NCI-H748 treated with DMSO at 0.1 percent for 48 hours (cell line): ENCODE data around the gene PITHD1.
"Not testable (repeated sequence)": the region's sequence is repeated elsewhere in the genome, so short reads cannot be mapped to it uniquely, and the experiment has no call there.

Experiments used
- DNase-seq: peaks from one replicate; lab custom pipeline; 2025; lab: John Stamatoyannopoulos, UW

PITHD1 gene, protein sequence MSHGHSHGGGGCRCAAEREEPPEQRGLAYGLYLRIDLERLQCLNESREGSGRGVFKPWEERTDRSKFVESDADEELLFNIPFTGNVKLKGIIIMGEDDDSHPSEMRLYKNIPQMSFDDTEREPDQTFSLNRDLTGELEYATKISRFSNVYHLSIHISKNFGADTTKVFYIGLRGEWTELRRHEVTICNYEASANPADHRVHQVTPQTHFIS

DNA sequence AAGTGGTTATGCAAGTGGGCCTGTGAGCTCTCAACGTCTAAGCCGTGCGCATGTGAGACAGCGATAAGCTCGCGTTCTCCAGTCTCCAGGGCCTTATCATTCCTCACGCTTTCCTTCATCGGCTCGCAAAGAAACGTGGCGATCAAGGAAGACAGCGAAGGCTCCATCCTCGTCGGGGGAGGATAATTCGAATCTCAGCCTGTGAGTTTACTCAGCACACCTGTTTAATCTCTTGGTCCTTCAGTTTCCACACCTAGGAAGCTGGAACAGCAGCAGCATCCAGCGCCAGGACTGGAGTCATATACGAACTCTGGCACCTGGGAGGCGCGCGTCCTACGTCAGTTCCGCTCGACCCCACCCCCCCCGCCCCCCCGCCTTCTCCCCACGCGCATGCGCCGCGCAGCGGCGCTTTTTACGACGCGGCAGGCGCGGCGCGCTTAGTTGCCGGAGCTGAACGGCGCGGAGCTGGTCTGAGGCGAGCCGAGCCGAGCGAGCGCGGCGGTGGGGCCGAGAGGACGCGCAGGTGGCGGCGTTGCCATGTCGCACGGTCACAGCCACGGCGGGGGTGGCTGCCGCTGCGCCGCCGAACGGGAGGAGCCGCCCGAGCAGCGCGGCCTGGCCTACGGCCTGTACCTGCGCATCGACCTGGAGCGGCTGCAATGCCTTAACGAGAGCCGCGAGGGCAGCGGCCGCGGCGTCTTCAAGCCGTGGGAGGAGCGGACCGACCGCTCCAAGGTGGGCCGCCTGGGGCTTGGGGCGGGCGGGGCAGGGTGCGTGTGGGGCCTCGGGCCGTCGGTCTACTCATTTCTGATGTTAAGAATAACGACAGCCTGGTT lies at the start of gene PITHD1:
Gene PITHD1, plus strand, starts transcription at position 440 of the 836 bp plus-strand sequence. Its CDS starts 98 bp downstream, at position 538.
- DNase-seq, result peak; percentile 31

DNA sequence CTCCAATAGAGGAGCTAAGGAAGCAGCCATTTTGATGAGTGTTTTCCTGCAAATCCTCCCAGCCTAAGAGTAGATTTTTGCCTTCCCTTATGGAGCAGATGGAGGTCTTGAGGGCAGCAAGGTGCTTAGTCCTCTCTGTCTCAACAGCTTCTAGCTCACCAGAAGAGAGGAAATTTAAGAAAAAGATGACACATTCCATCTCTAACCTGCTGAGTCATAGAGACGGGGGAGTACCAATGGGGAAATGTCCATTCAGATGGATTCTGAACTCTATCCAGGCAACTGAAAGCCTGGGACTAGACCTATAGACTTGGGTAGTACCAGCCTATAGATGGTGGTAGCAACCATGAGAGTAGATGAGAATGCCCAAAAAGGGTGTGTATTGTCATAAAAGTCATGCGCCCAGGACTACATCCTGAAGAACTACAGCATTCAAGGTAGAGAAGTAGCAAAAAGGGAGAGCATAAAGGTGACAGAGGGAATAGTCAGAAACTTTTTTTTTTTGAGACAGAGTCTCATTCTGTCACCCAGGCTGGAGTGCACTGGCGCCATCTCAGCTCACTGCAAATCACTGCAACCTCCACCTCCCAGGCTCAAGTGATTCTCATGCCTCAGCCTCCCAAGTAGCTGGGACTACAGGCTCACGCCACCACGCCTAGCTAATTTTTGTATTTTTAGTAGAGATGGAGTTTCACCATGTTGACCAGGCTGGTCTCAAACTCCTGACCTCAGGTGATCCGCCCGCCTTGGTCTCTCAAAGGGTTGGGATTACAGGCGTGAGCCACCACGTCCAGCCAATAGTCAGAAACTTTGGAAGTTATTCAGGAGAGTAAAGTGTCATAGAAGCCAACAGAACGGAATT lies 45.6 kb upstream of the PITHD1 start:
- DNase-seq, result no peak

DNA sequence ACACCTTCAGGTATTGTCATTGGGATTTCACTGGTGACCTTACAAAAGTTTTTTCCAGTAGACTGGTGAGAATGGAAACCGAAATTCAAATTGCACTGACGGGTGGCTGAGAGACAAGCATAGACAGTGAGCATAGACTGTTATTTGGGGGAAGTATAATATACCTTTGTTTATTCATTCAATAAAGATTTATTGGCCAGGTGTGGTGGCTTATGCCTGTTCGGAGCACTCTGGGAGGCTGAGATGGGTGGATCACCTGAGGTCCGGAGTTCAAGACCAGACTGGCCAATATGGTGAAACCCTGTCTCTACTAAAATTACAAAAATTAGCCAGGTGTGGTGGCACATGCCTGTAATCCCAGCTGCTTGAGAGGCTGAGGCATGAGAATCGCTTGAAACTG lies 44.9 kb upstream of the PITHD1 start:
- DNase-seq, result not testable (repeated sequence)

DNA sequence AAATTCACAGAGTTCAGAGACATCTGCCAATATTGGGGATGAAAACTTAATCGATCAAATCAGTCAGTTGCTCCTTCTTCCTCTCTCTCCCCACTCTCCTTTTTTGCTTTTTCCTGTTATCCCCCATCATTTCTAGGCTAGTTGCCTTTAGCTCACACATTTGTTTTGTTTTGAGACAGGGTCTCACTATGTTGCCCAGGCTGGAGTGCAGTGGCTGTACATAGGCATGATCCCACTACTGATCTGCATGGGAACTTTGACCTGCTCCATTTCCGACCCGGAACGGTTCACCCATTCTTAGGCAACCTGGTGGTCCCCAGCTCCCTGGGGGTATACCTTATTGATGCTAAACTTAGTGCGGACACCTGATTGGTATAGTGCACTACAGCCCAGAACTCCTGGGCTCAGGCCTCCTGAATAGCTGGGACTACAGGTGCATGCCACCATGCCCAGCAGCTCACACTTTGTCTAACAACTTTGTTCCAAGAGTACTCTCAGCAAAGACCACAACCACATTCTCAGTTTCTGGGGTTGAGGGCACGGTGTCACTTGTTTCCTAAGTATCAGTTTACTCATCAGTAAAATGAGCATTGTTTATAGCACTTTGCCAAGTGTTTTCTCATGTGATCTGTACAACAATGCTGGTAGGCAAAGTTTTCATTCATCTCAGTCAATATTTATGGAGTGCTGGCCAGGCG lies 41.6 kb upstream of the PITHD1 start:
- no peak for DNase-seq

DNA sequence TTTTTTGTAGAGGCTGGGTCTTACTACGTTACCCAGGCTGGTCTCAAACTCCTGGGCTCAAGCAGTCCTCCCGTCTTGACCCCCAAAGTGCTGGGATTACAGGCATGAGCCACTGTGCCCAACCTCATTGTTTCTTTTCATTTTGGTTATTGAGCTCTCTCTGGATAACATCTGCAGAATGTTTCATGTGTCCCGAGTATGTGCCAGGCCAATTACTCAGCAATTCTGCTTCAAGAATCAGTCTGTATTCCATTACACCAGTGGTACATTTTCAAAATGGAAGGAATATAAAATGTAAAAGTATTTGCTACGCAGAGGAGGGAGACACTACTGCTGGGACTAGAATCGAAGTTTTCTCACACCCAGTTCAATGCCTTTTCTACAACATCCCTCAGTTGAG lies 36.6 kb upstream of the PITHD1 start:
- DNase-seq, result no peak

DNA sequence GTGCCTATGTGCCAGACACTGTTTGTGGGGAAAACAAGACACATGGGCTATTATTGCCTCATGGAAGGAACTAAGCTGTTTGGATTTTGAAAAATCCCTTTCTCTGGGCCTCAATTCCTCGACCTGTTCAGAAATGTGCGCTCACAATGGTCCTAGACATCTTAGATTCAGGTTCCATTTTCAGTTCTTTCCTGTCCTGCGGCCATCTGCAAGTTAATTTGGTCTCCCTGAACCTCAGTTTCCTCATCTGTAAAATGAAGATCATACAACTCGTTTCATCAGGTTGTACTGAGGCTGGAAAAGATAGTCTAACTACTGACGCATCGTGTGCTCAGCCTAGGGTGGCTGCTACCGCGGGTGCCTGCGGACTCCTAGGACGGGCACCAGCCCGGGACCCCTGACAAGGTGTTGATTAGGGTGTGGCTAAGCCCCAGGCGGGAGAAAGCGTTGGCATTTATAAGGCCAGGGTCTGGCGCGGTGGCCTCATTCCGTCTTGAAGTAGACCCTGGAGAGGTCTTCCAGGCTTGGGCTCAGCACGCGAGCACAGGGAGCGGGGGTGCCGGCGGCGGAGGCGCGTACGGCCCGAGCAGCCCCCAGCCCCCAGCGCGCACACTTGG lies 35.4 kb upstream of the PITHD1 start:
- DNase-seq, result no peak

DNA sequence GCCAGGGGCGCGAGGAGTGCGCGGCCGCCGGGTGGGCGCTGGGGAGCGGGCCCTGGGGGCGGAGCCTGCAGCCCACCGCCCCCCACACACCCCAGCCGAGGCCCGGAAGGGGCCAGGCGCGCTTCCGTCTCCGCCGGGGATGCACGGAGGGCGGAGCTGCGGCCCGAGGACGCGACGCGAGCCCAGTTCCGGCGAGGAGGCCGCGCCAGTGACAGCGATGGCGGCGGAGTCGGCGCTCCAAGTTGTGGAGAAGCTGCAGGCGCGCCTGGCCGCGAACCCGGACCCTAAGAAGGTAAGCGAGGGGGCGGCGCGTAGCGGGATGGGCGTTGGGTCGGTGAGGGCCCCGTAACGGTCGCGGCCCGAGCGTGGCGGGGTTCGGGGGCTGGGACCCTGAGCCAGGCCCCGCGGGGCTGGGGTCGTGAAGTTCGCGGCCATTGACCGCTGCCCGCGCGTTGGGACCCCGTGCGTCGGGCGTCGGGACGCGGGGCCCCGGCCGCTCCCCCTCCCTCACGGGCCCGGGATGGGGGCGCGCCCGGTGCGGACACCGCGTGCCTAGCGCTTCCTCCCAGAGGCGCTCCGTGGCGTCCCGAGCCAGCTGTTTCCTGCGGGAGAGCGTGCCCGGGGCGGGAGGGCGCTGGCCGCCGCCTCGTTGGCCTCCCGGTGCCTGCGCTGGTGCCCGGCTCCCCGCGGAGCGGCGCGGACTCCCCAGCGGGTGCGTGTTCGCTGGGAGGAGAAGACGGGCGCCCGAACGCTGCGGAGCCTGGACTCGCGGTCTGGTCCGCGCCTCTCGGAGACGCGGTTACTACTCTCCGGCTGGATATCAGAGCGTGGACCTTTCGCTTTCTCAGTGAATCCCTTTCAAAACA lies 34.7 kb upstream of the PITHD1 start, which contains the start of gene ELOA:
Gene ELOA, plus strand, starts transcription at position 185 of the 866 bp plus-strand sequence. Its CDS starts 33 bp downstream, at position 218.
- peak; percentile 13 for DNase-seq

DNA sequence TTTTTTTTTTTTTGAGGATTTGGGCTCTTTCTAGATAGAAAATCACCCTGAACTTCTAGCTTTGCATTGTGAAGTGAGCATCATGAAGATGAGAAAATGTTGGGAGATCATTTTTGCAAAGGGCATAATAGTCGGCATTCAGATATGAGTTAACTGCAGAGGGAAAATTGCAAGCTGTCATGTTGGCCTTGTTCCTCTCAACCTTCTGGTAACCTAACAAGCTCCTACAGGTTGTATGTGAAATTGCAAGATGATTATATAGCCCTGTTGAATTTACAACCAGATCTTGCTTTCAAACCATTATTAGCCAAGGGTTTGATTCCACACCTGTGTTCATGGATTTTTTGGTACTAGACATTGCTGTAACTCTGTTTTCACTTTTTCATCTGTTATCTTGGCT lies 32.7 kb upstream of the PITHD1 start:
- DNase-seq, result no peak

DNA sequence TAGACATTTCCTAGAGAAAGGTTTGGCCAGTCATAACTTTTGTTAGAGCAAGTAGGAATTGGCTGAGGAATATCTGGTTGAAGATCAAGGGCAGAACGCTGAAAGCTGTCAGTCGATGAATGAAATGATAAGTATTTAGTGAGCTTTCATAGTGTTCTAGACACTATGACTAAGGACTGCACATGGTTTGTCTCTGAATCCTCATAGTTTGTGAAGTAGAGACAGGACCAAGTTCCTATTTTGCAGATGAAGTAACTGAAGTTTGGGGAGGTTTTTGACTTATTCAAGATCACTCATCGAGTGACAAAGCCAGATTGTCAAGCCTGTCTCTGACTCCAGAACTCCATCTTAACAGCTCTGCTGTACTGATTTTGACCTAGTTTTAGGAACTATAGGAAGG lies 30.2 kb upstream of the PITHD1 start:
- no peak for DNase-seq

DNA sequence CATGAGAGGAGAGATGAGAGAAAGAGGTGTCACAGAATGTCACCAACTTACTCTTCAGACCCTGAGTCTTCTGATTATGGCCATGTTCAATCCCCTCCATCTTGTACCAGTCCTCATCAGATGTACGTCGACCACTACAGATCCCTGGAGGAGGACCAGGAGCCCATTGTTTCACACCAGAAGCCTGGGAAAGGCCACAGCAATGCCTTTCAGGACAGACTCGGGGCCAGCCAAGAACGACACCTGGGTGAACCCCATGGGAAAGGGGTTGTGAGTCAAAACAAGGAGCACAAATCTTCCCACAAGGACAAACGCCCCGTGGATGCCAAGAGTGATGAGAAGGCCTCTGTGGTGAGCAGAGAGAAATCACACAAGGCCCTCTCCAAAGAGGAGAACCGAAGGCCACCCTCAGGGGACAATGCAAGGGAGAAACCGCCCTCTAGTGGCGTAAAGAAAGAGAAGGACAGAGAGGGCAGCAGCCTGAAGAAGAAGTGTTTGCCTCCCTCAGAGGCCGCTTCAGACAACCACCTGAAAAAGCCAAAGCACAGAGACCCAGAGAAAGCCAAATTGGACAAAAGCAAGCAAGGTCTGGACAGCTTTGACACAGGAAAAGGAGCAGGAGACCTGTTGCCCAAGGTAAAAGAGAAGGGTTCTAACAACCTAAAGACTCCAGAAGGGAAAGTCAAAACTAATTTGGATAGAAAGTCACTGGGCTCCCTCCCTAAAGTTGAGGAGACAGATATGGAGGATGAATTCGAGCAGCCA lies 27.0 kb upstream of the PITHD1 start:
- DNase-seq, result no peak

DNA sequence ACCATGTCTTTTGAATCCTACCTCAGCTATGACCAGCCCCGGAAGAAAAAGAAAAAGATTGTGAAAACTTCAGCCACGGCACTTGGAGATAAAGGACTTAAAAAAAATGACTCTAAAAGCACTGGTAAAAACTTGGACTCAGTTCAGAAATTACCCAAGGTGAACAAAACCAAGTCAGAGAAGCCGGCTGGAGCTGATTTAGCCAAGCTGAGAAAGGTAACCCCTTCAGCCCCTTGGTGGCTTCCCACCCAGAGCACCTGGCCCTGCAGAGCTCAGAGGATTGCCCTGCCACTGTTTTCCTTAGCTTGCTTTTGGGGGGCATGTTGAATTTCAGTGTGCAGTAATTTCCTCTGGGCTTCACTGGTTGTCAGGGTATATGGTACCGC lies 26.4 kb upstream of the PITHD1 start:
- no peak for DNase-seq

DNA sequence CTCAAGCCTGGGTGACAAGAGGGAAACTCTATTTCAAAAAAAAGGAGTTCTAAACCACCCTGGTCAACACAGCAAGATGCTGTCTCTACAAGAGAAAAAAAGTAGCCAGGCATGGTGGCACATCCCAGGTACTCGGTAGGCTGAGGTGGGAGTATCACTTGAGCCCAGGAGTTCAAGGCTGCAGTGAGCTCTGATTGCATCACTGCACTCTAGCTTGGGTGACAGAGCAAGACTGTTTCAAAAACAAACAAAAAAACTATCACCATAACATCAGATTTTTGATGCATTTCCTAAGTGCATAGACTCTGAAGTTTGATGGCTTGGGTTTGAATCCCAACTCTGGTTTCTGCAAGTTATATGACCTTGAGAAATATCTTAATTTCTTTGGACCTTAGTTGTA lies 25.3 kb upstream of the PITHD1 start:
- DNase-seq, result no peak

DNA sequence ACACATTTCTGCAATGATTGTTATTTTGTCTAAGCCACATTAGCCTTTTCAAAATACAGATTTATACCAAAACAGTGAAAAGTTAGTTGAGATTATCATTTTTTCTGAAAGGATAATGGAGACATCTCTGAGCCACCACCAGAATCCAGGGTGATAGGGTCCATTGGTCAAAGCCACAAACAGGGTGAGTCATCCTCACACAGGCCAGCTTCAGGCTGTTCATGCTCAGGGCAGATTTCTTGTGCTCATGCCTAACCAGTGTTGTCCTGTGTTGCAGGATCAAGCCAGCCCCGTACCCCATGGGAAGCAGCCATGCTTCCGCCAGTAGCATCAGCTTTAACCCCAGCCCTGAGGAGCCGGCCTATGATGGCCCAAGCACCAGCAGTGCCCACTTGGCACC lies 21.5 kb upstream of the PITHD1 start:
- DNase-seq, result no peak

DNA sequence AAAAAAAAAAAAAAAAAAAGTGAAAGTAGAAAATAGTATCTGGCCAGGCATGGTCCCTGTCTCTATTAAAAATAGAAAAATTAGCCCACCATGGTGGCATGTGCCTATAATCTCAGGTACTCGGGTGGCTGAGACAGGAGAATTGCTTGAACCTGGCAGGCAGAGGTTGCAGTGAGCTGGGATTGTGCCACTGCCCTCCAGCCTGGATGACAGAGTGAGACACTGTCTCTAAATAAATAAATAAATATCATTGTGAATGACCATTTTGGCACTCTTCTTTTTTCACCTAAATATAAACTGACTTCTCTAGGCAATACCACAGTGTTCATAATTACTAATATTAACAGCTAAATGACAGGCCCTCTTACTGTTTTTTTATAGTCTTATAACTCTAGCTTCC lies 20.4 kb upstream of the PITHD1 start:
- no peak for DNase-seq

DNA sequence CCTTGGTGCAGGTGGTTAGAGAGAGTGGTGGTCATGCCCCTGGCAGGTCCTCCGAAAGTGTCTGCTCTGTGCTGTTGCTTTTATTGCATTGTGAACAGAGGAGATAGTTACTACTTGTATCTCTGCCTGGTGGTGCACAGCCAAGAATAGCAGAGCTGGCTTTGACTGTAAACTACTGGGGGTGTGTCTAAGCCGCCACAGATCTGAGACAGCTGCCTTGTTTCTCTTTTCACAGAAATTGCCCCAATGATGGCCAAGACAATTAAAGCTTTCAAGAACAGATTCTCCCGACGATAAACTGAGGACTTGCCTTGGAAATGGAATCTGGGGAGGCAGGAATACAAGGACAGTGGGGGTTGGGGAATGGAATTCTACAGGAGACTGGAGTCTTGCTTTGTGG lies 18.9 kb upstream of the PITHD1 start:
- no peak for DNase-seq

DNA sequence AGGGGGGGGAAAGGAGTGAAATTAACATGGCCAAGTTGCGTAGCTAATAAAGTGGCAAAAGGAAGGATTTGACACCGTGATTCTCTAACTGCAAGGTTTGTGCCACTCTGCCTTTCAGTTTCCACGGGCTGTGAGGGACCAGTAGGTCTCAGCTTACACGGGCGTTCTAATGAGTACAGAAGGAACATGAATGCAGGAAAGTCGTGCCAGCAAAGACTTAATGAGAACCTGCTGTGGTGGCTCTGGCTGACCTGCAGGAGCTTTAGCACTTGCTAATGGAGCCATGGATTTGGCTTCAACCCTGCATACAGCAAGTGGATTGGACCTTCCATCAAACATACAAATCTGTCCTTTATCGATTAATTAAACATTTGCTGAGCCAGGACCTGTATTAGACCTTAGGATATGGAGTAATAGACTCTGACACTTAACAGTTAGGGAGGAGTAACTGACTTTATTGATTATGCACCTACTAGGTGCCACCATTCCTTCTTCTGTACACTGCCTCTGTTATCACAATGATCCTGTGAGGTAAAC lies 15.1 kb upstream of the PITHD1 start:
- no peak for DNase-seq

DNA sequence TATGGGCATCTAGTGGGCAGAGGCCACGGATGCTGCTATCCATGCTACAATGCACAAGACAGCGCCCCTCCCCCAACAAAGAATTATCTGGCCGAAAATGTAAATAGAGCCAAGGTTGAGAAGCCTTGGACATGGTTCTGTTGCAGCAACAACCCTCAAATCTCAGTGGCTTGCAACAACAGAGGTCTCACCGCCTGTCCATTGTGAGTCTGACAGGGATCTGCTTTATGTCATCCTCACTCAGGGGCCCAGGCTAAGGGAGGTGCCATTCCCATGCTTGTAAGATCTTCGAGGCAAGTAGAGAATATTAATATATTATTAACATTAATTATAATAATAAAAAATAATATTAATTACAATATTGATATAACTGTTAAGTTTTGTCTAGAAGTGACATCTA lies 9.5 kb upstream of the PITHD1 start:
- no peak for DNase-seq

DNA sequence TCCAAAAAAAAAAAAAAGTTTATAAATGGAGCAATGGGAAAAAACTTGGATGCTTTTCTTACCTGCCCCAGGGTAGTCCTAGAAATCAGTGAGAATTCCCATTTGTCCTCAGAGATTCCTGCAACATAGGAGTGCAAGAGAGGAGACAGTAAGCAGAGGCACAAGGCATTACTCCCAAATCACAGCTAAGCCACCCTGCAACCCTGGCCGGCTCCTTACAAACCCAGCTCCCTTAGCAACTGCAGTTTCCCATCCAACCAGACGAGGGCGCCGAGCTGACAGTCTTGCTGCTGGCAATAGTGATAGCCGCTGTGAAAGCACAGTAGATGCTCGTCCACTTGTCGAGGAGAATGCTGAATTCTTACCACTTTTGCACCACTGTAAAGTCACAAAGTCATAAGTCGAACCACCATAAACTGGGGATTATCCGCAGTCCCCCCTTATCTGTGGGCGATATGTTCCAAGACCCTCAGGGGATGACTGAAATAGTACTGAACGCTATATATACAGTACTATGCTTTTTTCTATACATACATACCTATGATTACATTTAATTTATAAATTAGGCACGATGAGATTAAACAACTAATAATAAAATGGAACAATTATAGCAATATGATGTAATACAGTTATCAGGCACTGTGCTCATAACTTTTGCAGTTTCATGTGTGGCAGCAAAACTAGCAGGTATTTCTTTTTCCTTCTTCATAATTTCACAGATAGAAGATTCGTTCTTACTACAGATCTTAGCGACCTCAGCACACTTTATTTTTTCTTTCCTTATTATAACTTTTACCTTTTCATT lies 6.0 kb upstream of the PITHD1 start:
- DNase-seq, result peak; percentile 15

DNA sequence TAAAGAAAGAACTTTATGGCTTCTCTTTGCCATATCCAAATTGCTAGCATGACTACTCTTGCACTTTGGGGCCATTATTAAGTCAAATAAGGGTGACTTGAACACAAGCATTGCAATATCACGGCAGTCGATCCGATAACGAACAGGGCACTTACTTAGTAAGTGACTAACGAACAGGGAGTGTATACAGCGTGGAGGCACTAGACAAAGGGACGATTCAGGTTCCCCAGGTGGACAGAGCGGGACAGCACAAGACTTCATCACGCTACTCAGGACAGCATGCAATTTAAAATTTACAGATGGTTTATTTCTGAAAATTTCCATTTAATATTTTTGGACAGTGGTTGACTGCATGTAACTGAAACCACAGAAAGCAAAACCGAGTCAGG lies 5.4 kb upstream of the PITHD1 start:
- no peak for DNase-seq
